G401 (cell line): ENCODE results near the gene GZMM. TPM values are rescaled to one million over a fixed set of nuclear protein-coding genes. Genes with fewer than 3 reads are reported as not detected.

Experiments used
- DNase-seq: peaks from one replicate; pipeline ENCODE4 v3.0.0-alpha.2; 2015; ENCODE audit warnings: low spot score
- in situ Hi-C: cut with HindIII; loops from 2 replicates; pipeline ENCODE4 v1.10.0; 2016; ENCODE audit warnings: low sequenced_read_pairs, mixed read lengths
- total RNA-seq: library from RNA; depleted of rRNA; stranded (reverse); fragments of >200 nt; shearing (Covaris generic); gene quantifications from 2 replicates; pipeline ENCODE4 v1.2.3, GENCODE V29; 2014; rRNA removed

GZMM gene
- 0.17 and 0.74 TPM in 2 replicates for total RNA-seq

DNA sequence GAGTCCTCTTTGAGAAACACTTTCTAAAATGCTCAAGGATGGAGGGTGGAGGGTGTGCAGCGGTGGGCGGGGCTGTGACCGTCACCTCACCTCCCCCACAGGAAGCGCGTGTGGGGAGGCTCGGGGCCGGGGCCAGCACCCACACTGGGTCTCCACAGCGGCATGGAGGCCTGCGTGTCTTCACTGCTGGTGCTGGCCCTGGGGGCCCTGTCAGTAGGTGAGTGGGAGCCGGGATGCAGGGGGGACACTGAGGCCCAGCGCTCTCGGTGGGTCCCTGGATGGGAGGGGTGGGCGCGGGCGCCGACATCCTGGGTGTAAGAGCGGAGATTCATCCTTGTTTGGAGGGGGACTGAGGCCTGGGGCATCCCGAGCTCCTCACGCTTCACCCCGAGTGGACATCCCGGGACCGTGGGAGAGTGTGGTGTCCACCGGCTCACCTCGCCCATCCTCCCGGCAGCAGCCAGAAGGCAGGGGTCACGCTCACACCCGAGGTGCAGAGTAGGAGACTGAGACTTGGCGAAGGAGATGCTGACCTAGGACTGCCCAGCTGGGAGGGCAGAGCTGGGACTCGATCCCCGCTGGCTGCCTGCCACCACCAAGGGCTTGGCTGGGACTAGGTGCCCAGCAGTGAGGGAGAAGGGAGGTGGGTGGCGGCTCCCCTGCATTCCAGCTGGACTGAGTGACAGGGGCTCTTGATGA, at the start of gene GZMM:
GZMM (plus strand) TSS at position 144 of the 699 bp plus-strand sequence; CDS start at position 163, 19 bp downstream.
- DNase-seq: peak; percentile 27
- in situ Hi-C loops: no loop called here

DNA sequence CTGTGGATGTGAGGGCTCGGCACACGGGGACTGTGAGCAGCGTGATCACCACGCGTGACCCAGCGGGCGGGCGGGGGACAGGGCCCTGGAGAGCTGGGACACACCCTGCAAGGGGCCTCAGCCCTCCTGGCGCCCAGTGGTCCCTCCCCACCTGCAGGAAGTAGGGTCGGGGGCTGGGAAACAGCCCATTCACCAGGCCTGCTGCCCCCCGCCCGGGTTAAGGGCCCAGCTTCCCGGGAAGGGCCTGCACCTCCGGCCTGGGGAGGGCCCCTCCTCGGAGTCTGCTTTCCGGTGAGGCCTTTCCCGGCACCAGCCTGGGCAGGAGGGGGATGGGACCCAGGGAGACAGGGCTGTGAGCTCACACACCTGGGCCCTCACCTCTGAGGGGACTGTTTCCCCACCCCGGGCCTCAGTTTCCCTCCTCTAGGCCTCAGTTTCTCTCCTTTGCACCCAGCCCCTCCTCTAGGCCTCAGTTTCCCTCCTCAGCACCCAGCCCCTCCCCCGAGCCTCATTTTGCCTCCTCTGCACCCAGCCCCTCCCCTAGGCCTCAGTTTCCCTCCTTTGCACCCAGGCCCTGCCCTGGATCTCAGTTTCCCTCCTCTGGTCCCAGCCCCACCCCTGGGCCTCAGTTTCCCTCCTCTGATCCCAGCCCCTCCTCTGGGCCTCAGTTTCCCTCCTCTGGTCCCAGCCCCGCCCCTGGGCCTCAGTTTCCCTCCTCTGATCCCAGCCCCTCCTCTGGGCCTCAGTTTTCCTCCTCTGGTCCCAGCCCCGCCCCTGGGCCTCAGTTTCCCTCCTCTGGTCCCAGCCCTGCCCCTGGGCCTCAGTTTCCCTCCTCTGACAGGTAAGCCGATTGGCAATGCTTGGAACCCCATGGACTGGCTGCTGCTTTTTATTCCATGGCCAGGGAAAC, 49.4 kb upstream of the GZMM start:
- DNase-seq: no peak
- in situ Hi-C loops: no loop called here

DNA sequence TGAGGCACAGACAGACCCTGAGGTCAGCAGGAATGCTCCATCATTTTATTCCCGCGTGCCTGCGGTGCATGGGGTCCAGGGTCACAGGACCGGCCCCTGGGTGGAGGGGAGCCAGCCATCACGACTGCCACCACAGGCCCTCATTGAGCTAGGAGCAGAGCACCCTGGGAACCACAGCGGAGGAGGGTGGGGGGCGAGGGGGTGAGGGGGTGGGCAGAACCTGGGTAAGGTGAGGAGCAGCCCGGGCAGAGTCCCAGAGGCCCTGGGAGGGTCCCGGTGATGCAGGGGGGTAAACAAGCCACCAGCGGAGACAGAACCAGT, 48.8 kb upstream of the GZMM start:
- in situ Hi-C loops: no loop called here
- DNase-seq: no peak

- peak; percentile 65 for DNase-seq
Measured at GRCh38 chr19:495402-496111, 48.3 kb upstream of the GZMM start.

GRCh38 chr19:496112-496665, 47.7 kb upstream of the GZMM start, which contains the start of gene MADCAM1:
Gene MADCAM1, plus strand, starts transcription at chr19:496486. Its CDS starts 14 bp downstream, at chr19:496500.
- DNase-seq: no peak

More at GRCh38 chr19:495402-496111, 48.3 kb upstream of the GZMM start:
- in situ Hi-C loops: no loop called here

DNA sequence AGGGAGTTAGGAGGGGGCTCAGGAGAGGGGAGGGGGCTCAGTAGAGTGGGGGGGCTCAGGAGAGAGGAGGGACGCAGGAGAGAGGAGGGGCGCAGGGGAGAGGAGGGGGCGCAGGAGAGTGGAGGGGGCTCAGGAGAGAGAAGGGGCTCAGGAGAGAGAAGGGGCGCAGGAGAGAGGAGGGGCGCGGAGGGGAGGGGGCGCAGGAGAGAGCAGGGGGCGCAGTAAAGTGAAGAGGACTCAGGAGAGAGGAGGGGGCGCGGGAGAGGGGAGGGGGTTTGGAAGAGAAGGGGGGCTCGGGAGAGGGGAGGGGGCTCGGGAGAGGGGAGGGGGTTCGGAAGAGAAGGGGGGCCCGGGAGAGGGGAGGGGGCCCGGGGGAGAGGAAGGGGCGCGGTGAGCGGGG, 46.9 kb upstream of the GZMM start:
- no peak for DNase-seq
- in situ Hi-C loops: no loop called here

More at GRCh38 chr19:496112-496665, 47.7 kb upstream of the GZMM start, which contains the start of gene MADCAM1:
- in situ Hi-C loops: no loop called here

DNA sequence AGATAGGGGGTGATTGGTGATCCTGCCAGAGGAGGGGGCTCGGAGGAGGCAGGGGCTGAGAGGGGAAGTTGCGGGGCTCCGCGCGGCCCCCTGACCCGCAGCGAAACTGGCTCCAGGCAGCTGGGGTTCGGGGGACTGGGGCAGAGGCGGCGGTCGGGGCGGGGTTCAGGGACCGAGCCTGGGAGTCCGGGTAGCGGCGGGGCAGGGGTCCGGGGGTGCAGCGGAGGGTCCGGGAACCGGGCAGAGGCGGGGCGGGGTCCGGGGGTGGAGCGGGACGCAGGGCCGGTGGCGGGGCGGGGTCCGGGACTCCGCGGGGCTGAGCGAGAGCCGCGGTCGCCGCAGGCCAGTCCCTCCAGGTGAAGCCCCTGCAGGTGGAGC, 46.4 kb upstream of the GZMM start:
- no peak for DNase-seq
- in situ Hi-C loops: no loop called here

DNA sequence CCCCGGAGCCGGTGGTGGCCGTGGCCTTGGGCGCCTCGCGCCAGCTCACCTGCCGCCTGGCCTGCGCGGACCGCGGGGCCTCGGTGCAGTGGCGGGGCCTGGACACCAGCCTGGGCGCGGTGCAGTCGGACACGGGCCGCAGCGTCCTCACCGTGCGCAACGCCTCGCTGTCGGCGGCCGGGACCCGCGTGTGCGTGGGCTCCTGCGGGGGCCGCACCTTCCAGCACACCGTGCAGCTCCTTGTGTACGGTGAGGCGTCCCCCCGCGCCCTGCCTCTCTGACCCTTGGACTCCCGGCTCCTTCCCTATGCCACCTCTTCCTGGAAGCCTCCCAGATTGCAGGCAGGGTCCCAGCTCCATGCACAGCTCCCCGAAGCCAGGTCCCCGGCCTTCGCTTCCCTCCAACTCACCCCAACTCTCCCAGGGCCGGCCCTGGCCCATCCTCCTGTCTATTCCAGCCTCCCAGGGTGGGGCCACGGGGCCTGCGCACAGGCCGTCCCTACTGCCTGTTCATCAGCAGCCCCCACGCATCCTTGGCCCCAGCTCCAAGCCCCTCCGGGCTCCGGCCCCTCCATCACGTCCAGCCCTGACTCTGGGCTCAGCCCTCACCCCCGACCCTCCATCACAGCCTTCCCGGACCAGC, 45.9 kb upstream of the GZMM start:
- DNase-seq: peak; percentile 38
- in situ Hi-C loops: no loop called here

DNA sequence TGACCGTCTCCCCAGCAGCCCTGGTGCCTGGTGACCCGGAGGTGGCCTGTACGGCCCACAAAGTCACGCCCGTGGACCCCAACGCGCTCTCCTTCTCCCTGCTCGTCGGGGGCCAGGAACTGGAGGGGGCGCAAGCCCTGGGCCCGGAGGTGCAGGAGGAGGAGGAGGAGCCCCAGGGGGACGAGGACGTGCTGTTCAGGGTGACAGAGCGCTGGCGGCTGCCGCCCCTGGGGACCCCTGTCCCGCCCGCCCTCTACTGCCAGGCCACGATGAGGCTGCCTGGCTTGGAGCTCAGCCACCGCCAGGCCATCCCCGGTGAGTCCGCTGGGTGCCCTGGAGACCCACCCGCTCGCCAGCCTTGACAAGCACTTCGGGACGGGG, 45.4 kb upstream of the GZMM start:
- no peak for DNase-seq
- in situ Hi-C loops: no loop called here

DNA sequence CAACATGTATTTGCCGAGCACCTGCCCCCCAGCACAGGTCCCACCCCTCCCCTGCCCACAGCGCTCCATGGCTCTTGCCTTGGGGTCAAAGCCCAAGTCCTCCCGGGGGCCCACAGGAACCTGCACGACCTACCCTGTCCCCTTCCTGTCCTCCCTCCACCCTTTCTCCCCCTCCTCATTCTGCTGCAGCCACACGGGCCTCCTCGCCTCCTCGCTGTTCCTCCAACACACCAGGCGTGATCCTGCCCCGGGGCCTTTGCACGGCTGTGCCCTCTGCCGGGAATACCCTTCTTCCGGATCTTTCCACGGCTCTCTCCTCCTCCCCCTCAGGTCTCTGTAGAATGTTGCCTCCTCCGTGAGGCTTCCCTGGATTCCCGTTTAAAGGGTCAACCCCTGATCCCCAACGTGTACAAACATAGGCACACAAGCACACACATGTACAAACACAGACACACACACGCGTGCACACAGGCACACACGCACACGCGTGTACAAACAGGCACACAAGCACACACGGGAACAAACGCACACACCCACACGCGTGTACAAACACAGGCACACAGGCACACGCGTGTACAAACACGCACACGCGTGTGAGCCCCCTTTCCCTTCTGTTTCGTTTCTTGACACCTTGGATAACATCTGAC, 44.8 kb upstream of the GZMM start:
- no peak for DNase-seq
- in situ Hi-C loops: no loop called here

- in situ Hi-C loops: no loop called here
Measured at GRCh38 chr19:501646-502045, 42.2 kb upstream of the GZMM start.

DNA sequence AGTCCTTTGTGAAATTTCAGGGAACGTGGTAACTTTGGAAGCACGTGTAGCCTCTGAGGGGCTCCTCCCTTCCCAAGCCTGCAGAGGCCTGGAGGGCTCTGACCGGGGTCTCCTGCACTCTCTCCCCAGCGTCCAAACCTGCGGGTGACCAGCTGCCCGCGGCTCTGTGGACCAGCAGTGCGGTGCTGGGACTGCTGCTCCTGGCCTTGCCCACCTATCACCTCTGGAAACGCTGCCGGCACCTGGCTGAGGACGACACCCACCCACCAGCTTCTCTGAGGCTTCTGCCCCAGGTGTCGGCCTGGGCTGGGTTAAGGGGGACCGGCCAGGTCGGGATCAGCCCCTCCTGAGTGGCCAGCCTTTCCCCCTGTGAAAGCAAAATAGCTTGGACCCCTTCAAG, 39.2 kb upstream of the GZMM start:
- in situ Hi-C loops: no loop called here
- no peak for DNase-seq

More at GRCh38 chr19:501646-502045, 42.2 kb upstream of the GZMM start:
- no peak for DNase-seq

- peak; percentile 100 for DNase-seq
- in situ Hi-C loops: no loop called here
Measured at GRCh38 chr19:506404-507285, 37.2 kb upstream of the GZMM start.

DNA sequence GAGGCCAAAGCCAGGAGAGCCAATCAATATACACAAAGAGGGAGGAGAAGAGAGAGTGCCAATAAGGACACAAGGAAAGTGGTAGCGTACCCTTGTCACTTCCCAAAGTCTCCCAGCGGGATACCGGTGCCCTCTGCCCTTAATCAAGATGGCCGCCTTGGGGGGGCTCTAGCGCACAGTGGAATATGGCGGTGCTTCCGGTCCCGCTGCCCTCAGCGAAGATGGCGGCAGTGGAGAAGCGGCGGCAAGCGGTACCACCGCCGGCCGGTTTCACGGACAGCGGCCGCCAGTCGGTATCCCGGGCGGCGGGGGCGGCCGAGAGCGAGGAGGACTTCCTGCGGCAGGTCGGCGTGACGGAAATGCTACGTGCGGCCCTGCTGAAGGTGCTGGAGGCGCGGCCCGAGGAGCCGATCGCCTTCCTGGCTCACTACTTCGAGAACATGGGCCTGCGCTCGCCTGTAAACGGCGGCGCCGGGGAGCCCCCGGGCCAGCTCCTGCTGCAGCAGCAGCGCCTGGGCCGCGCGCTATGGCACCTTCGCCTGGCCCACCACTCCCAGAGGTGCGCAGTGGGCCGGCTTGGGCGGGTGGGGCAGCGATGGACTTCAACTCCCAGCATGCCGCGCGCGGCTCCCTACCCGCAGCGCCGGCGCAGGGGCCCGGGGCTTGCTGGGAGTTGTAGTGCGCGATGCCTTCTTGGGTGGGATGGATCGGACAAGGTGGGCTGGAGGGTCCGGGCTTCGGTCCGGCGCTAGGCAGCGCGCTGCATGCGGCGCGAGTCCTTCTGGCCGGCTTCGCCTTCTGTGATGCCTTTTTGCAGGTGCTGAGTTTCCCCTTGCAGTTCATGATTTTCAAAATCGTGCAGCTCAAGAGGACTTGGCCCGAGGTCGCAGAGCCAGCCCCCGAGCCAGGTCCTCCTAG, 36.3 kb upstream of the GZMM start, which contains the start of gene TPGS1:
TPGS1 (plus strand) TSS at position 212 of the 918 bp plus-strand sequence; CDS start at position 222, 10 bp downstream.
- in situ Hi-C loops: no loop called here
- DNase-seq: peak; percentile 82

DNA sequence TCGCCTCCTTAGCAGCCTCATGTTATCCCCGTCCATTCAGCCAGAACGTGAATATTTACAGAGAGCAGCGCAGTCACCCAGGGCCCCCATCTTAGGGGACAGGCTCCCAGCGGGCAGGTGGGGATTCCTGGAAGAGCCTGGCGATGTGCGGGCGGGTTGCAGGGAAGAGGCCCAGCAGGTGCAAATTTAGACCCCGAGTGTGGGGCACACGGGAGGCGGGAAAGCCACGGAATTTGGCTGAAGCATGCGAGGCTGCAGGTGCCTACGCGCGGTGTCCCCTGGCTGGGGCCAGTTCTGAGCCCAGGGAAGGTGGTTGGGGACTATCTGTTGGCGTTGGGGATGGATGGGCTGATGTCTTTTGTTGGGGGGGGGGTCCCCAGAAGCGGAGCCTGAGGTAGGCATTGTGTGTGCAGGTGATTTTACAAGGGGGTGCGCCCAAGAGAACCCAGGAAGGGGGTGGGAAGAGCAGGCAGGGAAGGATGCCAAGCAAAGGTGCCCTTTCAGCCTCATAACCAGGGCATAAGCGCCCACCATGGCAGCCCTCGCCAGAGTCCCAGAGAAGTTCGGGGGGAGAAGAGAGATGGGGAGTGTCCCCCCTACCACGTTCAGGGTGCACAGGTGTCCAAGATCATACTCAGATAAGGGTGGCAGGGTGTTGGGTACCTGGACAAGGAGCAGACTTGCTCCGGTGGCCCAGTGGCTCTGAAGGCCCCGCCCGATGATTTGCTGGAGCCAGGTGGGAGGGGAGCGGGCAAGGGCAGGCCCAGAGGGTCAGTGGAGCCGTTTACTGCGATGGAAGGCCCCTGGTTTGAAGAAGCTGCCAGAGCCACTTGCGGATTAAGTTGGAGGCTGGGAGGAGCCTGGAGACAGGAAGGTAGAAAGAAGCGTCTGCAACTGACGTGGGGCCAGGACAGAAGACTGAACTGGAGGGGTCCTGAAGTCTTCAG, 35.4 kb upstream of the GZMM start:
- DNase-seq: no peak
- in situ Hi-C loops: no loop called here
